Hepatocyte (in vitro differentiated cells): ENCODE data around the gene GPR21. TPM values are rescaled to one million over a fixed set of nuclear protein-coding genes. Genes with fewer than 3 reads are reported as not detected.

Experiments
- DNase-seq: peaks from one replicate; pipeline ENCODE4 v3.0.0-alpha.2; 2016; ENCODE audit warnings: low spot score
- H2AFZ ChIP-seq: fragments of 200-600 bp; sonication (generic); 2 replicates; pipeline ENCODE4 v1.6.0; 2016; ENCODE audit warnings: antibody characterized with exemption, mild to moderate bottlenecking
- H3K27ac ChIP-seq: fragments of 200-600 bp; sonication (generic); 2 replicates; pipeline ENCODE4 v1.5.1; 2016; ENCODE audit warnings: mild to moderate bottlenecking
- H3K27me3 ChIP-seq: fragments of 200-600 bp; sonication (generic); 2 replicates; pipeline ENCODE4 v1.6.1; 2016
- H3K36me3 ChIP-seq: fragments of 200-600 bp; sonication (generic); replicated peaks from 2 replicates; pipeline ENCODE4 v1.5.1; 2016; ENCODE audit warnings: low read depth; ENCODE audit not compliant: insufficient read depth
- H3K4me1 ChIP-seq: fragments of 200-600 bp; sonication (generic); 2 replicates; pipeline ENCODE4 v1.5.1; 2016; ENCODE audit warnings: mild to moderate bottlenecking, moderate library complexity; ENCODE audit not compliant: insufficient read depth
- H3K4me2 ChIP-seq: fragments of 200-600 bp; sonication (generic); 2 replicates; pipeline ENCODE4 v1.6.0; 2016
- H3K4me3 ChIP-seq: fragments of 200-600 bp; sonication (generic); 2 replicates; pipeline ENCODE4 v1.5.1; 2016; ENCODE audit warnings: mild to moderate bottlenecking
- H3K79me2 ChIP-seq: fragments of 200-600 bp; sonication (generic); 2 replicates; pipeline ENCODE4 v1.6.0; 2017; ENCODE audit warnings: mild to moderate bottlenecking
- H3K9me2 ChIP-seq: fragments of 200-600 bp; sonication (generic); replicated peaks from 2 replicates; pipeline ENCODE4 v1.6.0; 2017; ENCODE audit warnings: mild to moderate bottlenecking; ENCODE audit not compliant: insufficient read depth
- H3K9me3 ChIP-seq: fragments of 200-600 bp; sonication (generic); 2 replicates; pipeline ENCODE4 v1.5.1; 2016; ENCODE audit warnings: low read depth, mild to moderate bottlenecking
- H4K20me1 ChIP-seq: fragments of 200-600 bp; sonication (generic); 2 replicates; pipeline ENCODE4 v1.6.0; 2016; ENCODE audit warnings: mild to moderate bottlenecking; ENCODE audit not compliant: insufficient read depth, poor library complexity, severe bottlenecking
- CTCF ChIP-seq: fragments of 200-600 bp; sonication (generic); IDR thresholded peaks from 2 replicates; pipeline ENCODE4 v1.5.1; 2016; ENCODE audit warnings: antibody characterized with exemption, mild to moderate bottlenecking; ENCODE audit not compliant: poor library complexity
- EZH2 ChIP-seq: fragments of 200-600 bp; sonication (generic); IDR thresholded peaks from 2 replicates; pipeline ENCODE4 v1.6.1; 2016; ENCODE audit warnings: antibody characterized with exemption, mild to moderate bottlenecking, borderline replicate concordance
- EZH2phosphoT487 ChIP-seq: fragments of 200-600 bp; sonication (generic); IDR thresholded peaks from one replicate; pipeline ENCODE4 v1.6.1; 2018; ENCODE audit warnings: antibody characterized with exemption, mild to moderate bottlenecking, low read depth, moderate library complexity; ENCODE audit not compliant: unreplicated experiment, severe bottlenecking
- WGBS: methylation state at CpG from one replicate; pipeline ENCODE4 v1.1.6; 2016; ENCODE audit warnings: low lambda C conversion rate; ENCODE audit errors: missing lambda C conversion rate; 5-methylcytosine and 5-hydroxymethylcytosine counted together
- polyA plus RNA-seq: library from polyadenylated mRNA; unstranded; fragments of >200 nt; fragmentation: Nextera tagmentation; extraction: Ambion mirVana; gene quantifications from 2 replicates; pipeline ENCODE4 v1.2.1, GENCODE V29; 2016
- total RNA-seq: library from RNA; depleted of rRNA; stranded (reverse); fragments of >200 nt; gene quantifications from 2 replicates; pipeline ENCODE4 v1.2.3, GENCODE V29; 2014

GPR21 gene
- total and polyA plus RNA-seq, 2 experiments from 2014 or later: 0.50 to 0.75 TPM

- DNase-seq: no peak
- Histone ChIP-seq H2AFZ (no peak overlapping the region), H3K9me2 (no peaks in the 10 kb centered on the region), H3K36me3 (no peaks in the 10 kb centered on the region), H3K27ac (no peak overlapping the region), H3K9me3 (no peaks in the 10 kb centered on the region), H3K79me2 (no peaks in the 10 kb centered on the region), H3K4me1 (no peaks in the 10 kb centered on the region), H3K27me3 (no peaks in the 10 kb centered on the region), H3K4me2 (no peak overlapping the region), H4K20me1 (no peaks in the 10 kb centered on the region), H3K4me3 (no peak overlapping the region)
- 58% methylated on average over 1 of the region's 1 CpG for WGBS
- TF ChIP-seq EZH2 (no peak), CTCF (no peak), EZH2phosphoT487 (no peak)
Measured at GRCh38 chr9:123005964-123006363, 27.5 kb upstream of the GPR21 start.

GRCh38 chr9:123007269-123007668 lies 26.2 kb upstream of the GPR21 start:
- Histone ChIP-seq H2AFZ (no peak overlapping the region), H3K9me3 (no peaks in the 10 kb centered on the region), H3K27ac (no peak overlapping the region), H3K9me2 (no peaks in the 10 kb centered on the region), H3K4me2 (no peak overlapping the region), H3K4me1 (peaks cover under 1% of the 10 kb centered on the region), H3K27me3 (no peaks in the 10 kb centered on the region), H3K79me2 (no peaks in the 10 kb centered on the region), H3K4me3 (no peak overlapping the region), H3K36me3 (no peaks in the 10 kb centered on the region), H4K20me1 (no peaks in the 10 kb centered on the region)
- 80% methylated on average over 5 of the region's 5 CpGs for WGBS
- TF ChIP-seq EZH2phosphoT487: no peak
- no peak for DNase-seq

- Histone ChIP-seq H3K9me3 (no peaks in the 10 kb centered on the region), H3K36me3 (no peaks in the 10 kb centered on the region), H3K4me1 (peaks cover 4% of the 10 kb centered on the region), H3K9me2 (no peaks in the 10 kb centered on the region), H3K4me3 (no peak overlapping the region), H3K79me2 (no peaks in the 10 kb centered on the region), H3K27ac (no peak overlapping the region), H3K27me3 (no peaks in the 10 kb centered on the region), H3K4me2 (no peak overlapping the region), H4K20me1 (no peaks in the 10 kb centered on the region), H2AFZ (no peak overlapping the region)
- no peak for DNase-seq
- TF ChIP-seq EZH2: no peak
- TF ChIP-seq CTCF: no peak
- no peak for TF ChIP-seq EZH2phosphoT487
Measured at GRCh38 chr9:123008909-123009308, 24.6 kb upstream of the GPR21 start.

- Histone ChIP-seq H3K9me2 (no peaks in the 10 kb centered on the region), H3K79me2 (no peaks in the 10 kb centered on the region), H4K20me1 (no peaks in the 10 kb centered on the region), H3K27ac (no peak overlapping the region), H3K4me3 (no peak overlapping the region), H3K4me2 (no peak overlapping the region), H3K4me1 (peaks cover 4% of the 10 kb centered on the region), H3K9me3 (no peaks in the 10 kb centered on the region), H3K36me3 (no peaks in the 10 kb centered on the region), H3K27me3 (no peaks in the 10 kb centered on the region), H2AFZ (no peak overlapping the region)
- DNase-seq: no peak
- TF ChIP-seq EZH2phosphoT487 (no peak), EZH2 (no peak), CTCF (no peak)
- WGBS: 99% methylated on average over 3 of the region's 3 CpGs
Measured at GRCh38 chr9:123011380-123011779, 22.1 kb upstream of the GPR21 start.
